ENCODE measurements around the gene OARD1. TPM values are rescaled to one million over a fixed set of nuclear protein-coding genes. Genes with fewer than 3 reads are reported as not detected.

OARD1 gene
- total RNA-seq, 1 experiment from 2014 or later, result 33.2 TPM

DNA sequence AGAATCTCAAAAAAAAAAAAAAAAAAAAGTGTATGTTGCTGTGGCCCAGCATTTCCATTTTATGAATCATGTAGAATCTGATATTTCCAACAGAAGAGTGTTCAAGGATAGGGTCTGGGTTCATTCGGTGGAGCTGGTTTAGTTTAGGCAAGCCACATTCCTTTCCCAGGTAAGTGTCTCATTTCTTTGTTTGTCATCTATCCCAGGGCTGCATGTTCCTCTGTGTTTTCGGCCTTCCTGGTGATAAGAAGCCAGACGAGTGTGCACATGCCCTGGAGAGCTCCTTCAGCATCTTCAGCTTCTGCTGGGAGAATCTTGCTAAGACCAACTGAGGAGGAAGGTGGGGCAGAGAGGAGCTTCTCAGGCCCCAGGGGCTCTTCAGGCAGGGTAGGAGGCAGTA is 38.9 kb upstream of the OARD1 start:
- H3K9me3 Mint-ChIP-seq (ENCODE audit: low read depth, unreplicated experiment), result no peaks in the 10 kb centered on the region
- H3K4me1 Mint-ChIP-seq (ENCODE audit: low read depth, unreplicated experiment), result no peaks in the 10 kb centered on the region
- no peaks in the 10 kb centered on the region for H3K27me3 Mint-ChIP-seq (ENCODE audit: unreplicated experiment)
- TF ChIP-seq, protein P1, sequence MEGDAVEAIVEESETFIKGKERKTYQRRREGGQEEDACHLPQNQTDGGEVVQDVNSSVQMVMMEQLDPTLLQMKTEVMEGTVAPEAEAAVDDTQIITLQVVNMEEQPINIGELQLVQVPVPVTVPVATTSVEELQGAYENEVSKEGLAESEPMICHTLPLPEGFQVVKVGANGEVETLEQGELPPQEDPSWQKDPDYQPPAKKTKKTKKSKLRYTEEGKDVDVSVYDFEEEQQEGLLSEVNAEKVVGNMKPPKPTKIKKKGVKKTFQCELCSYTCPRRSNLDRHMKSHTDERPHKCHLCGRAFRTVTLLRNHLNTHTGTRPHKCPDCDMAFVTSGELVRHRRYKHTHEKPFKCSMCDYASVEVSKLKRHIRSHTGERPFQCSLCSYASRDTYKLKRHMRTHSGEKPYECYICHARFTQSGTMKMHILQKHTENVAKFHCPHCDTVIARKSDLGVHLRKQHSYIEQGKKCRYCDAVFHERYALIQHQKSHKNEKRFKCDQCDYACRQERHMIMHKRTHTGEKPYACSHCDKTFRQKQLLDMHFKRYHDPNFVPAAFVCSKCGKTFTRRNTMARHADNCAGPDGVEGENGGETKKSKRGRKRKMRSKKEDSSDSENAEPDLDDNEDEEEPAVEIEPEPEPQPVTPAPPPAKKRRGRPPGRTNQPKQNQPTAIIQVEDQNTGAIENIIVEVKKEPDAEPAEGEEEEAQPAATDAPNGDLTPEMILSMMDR (IDR thresholded peaks at IDR 0.05; ENCODE audit: unreplicated experiment), result no peak
- no peak for DNase-seq
- H3K36me3 Mint-ChIP-seq (ENCODE audit: insufficient read depth, unreplicated experiment), result no peaks in the 10 kb centered on the region
- no peak overlapping the region for H3K27ac Mint-ChIP-seq (ENCODE audit: unreplicated experiment)
- no TSS peak for BruUV-seq (replicated peaks)
- no peak overlapping the region for H3K4me3 Mint-ChIP-seq (ENCODE audit: low read depth, unreplicated experiment)
- intact Hi-C loops (cut with micrococcal nuclease; ENCODE audit: unreplicated experiment), result no loop called here
- CTCF ChIA-PET, result interaction anchor here (0.6 to 0.7 kb wide), 2 partner anchors 21 to 81 kb away, joined by 4 to 6 read pairs; no protein-coding TSS in a partner anchor

DNA sequence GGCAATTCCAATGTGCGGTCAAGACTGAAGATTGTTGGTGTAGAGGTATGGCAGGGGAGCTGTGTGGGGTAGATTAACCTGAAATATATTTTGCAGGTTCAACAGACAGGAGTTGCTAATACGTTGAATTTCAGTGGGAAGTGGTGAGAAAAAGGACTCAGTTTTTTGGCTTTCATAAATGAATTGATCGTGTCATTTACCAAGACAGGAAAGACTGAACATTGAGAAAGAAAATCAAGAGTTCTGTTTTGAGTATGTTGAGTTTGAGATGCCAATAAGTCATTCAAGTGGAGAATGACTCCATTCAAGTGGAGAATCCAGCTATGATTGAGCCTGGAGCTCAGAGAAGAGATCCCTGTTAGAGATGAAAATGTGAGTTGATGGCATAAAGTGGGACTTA is 31.7 kb upstream of the OARD1 start:
- Mint-ChIP-seq H3K36me3 (ENCODE audit: insufficient read depth, unreplicated experiment) (no peaks in the 10 kb centered on the region), H3K4me1 (ENCODE audit: low read depth, unreplicated experiment) (no peaks in the 10 kb centered on the region), H3K9me3 (ENCODE audit: low read depth, unreplicated experiment) (no peaks in the 10 kb centered on the region), H3K4me3 (ENCODE audit: low read depth, unreplicated experiment) (no peak overlapping the region), H3K27ac (ENCODE audit: unreplicated experiment) (no peak overlapping the region), H3K27me3 (ENCODE audit: unreplicated experiment) (no peaks in the 10 kb centered on the region)
- BruUV-seq (replicated peaks), result no TSS peak
- CTCF ChIA-PET, result interaction anchor here (0.7 kb wide), 1 partner anchor 771 kb away, joined by 3 read pairs; no protein-coding TSS in a partner anchor
- intact Hi-C loops (cut with micrococcal nuclease; ENCODE audit: unreplicated experiment), result no loop called here
- TF ChIP-seq, protein P1 (IDR thresholded peaks at IDR 0.05; ENCODE audit: unreplicated experiment), result no peak
- DNase-seq, result no peak

DNA sequence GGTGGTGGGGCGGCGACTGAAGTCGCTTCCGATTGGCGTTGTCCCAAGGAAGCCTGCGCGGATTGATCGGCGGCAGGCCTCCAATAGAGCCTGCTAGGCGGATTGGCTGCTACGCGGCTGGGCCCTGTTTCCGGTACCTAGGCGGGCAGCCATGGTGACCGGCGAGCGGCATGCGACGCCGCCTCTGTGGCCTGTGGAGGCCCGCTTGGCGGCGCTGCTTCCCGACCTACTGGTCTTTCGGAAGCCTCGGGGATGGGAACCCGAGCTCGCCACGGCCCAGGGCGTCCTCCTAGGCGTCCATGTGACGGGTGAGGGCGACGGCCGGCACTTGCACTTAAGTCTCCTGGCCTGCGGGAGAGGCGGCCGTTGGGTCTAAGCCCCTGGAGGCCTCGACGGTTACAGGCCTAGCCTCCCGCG is 28.7 kb upstream of the OARD1 start:
- DNase-seq, result no peak
- Mint-ChIP-seq H3K9me3 (ENCODE audit: low read depth, unreplicated experiment) (no peaks in the 10 kb centered on the region), H3K4me3 (ENCODE audit: low read depth, unreplicated experiment) (no peak overlapping the region), H3K27ac (ENCODE audit: unreplicated experiment) (no peak overlapping the region), H3K27me3 (ENCODE audit: unreplicated experiment) (no peaks in the 10 kb centered on the region), H3K36me3 (ENCODE audit: insufficient read depth, unreplicated experiment) (no peaks in the 10 kb centered on the region), H3K4me1 (ENCODE audit: low read depth, unreplicated experiment) (no peaks in the 10 kb centered on the region)
- TF ChIP-seq, protein P1 (IDR thresholded peaks at IDR 0.05; ENCODE audit: unreplicated experiment), result no peak
- CTCF ChIA-PET, result no interaction called here
- no TSS peak for BruUV-seq (replicated peaks)
- intact Hi-C loops (cut with micrococcal nuclease; ENCODE audit: unreplicated experiment), result no loop called here

DNA sequence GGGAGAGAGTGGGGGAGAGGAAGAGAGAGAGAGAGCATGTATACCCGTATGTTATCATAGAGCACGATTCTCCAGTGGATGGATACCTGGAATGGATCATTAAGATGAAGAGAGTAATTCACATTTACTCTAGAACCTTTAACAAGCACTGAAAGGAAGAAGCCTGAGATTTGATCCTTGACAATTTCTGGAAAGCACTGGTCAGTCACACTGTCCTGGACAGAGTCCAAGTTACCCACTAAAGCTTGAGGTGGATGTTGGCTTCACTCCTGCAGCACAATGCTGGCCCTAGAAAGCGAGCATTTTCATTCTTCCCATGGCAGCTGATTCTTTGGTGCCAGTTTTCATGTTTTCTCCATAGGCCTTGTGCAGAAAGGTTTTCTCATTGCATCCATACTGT is 26.2 kb upstream of the OARD1 start:
- DNase-seq, result no peak
- peaks cover 6% of the 10 kb centered on the region for H3K36me3 Mint-ChIP-seq (ENCODE audit: insufficient read depth, unreplicated experiment)
- CTCF ChIA-PET, result no interaction called here
- no peaks in the 10 kb centered on the region for H3K4me1 Mint-ChIP-seq (ENCODE audit: low read depth, unreplicated experiment)
- no TSS peak for BruUV-seq (replicated peaks)
- H3K27ac Mint-ChIP-seq (ENCODE audit: unreplicated experiment), result no peak overlapping the region
- TF ChIP-seq, protein P1 (IDR thresholded peaks at IDR 0.05; ENCODE audit: unreplicated experiment), result no peak
- H3K9me3 Mint-ChIP-seq (ENCODE audit: low read depth, unreplicated experiment), result no peaks in the 10 kb centered on the region
- no peak overlapping the region for H3K4me3 Mint-ChIP-seq (ENCODE audit: low read depth, unreplicated experiment)
- intact Hi-C loops (cut with micrococcal nuclease; ENCODE audit: unreplicated experiment), result no loop called here
- no peaks in the 10 kb centered on the region for H3K27me3 Mint-ChIP-seq (ENCODE audit: unreplicated experiment)

Data from Calu3 (cell line).